ENCODE measurements around the gene HOXA10. TPM values are rescaled to one million over a fixed set of nuclear protein-coding genes. Genes with fewer than 3 reads are reported as not detected.

The HOXA10 gene
- total RNA-seq, 1 experiment from 2014 or later: not detected

GRCh38 chr7:27156916-27157701, 17.0 kb downstream of the HOXA10 start:
- Histone ChIP-seq H3K4me1 (ENCODE audit: insufficient read depth, low read length, poor library complexity, severe bottlenecking) (peaks cover 7% of the 10 kb centered on the region), H3K9me3 (ENCODE audit: low read depth, low read length, poor library complexity, severe bottlenecking) (no peaks in the 10 kb centered on the region), H3K27ac (ENCODE audit: low read depth, low read length, poor library complexity, severe bottlenecking) (no peak overlapping the region), H3K4me3 (ENCODE audit: low read depth, low read length, poor library complexity, severe bottlenecking) (peak overlapping the region; percentile 49), H3K27me3 (replicated peaks; ENCODE audit: insufficient read depth, low read depth, low read length, poor library complexity) (peaks cover 63% of the 10 kb centered on the region), H3K36me3 (ENCODE audit: insufficient read depth, low read length, poor library complexity, severe bottlenecking) (no peaks in the 10 kb centered on the region)
- no TSS peak for BruUV-seq (replicated peaks)
- intact Hi-C loops (cut with micrococcal nuclease; ENCODE audit: unreplicated experiment): no loop called here
- TF ChIP-seq EZH2 (IDR thresholded peaks at IDR 0.05; ENCODE audit: borderline replicate concordance, low read depth, low read length, poor library complexity, severe bottlenecking) (no peak), CTCF (conservative IDR thresholded peaks at IDR 0.05; ENCODE audit: low read depth, low read length) (no peak)
- no peak for DNase-seq (ENCODE audit: low spot score)
- CTCF ChIA-PET: no interaction called here
- POLR2A ChIA-PET (ENCODE audit: low non-redundant PET): no interaction called here

- no TSS peak for BruUV-seq (replicated peaks)
- POLR2A ChIA-PET (ENCODE audit: low non-redundant PET): no interaction called here
- H3K4me1 ChIP-seq (ENCODE audit: insufficient read depth, low read length, poor library complexity, severe bottlenecking): peaks cover 7% of the 10 kb centered on the region
- H3K27ac ChIP-seq (ENCODE audit: low read depth, low read length, poor library complexity, severe bottlenecking): no peak within 1 kb of the TSS
- TF ChIP-seq EZH2 (IDR thresholded peaks at IDR 0.05; ENCODE audit: borderline replicate concordance, low read depth, low read length, poor library complexity, severe bottlenecking): no peak
- H3K27me3 ChIP-seq (replicated peaks; ENCODE audit: insufficient read depth, low read depth, low read length, poor library complexity): peaks cover 70% of the 10 kb centered on the region
- H3K4me3 ChIP-seq (ENCODE audit: low read depth, low read length, poor library complexity, severe bottlenecking): peak within 1 kb of the TSS; percentile 49
- H3K9me3 ChIP-seq (ENCODE audit: low read depth, low read length, poor library complexity, severe bottlenecking): no peaks in the 10 kb centered on the region
- DNase-seq (ENCODE audit: low spot score): peak; percentile 41
- CTCF ChIA-PET: no interaction called here
- intact Hi-C loops (cut with micrococcal nuclease; ENCODE audit: unreplicated experiment): no loop called here
- H3K36me3 ChIP-seq (ENCODE audit: insufficient read depth, low read length, poor library complexity, severe bottlenecking): no peaks in the 10 kb centered on the region
These were observed 17.6 kb downstream of the HOXA10 start, which contains the start of gene HOXA7 for GRCh38 chr7:27156508-27156898. TSS of gene HOXA7 (minus strand) at chr7:27156675. CDS start at chr7:27156545, 130 bp downstream.

- peaks cover 7% of the 10 kb centered on the region for H3K4me1 ChIP-seq (ENCODE audit: insufficient read depth, low read length, poor library complexity, severe bottlenecking)
- TF ChIP-seq CTCF (conservative IDR thresholded peaks at IDR 0.05; ENCODE audit: low read depth, low read length): no peak
- peak; percentile 95 for TF ChIP-seq EZH2 (IDR thresholded peaks at IDR 0.05; ENCODE audit: borderline replicate concordance, low read depth, low read length, poor library complexity, severe bottlenecking)
- H3K9me3 ChIP-seq (ENCODE audit: low read depth, low read length, poor library complexity, severe bottlenecking): no peaks in the 10 kb centered on the region
- H3K27ac ChIP-seq (ENCODE audit: low read depth, low read length, poor library complexity, severe bottlenecking): no peak overlapping the region
- CTCF ChIA-PET: no interaction called here
- H3K36me3 ChIP-seq (ENCODE audit: insufficient read depth, low read length, poor library complexity, severe bottlenecking): no peaks in the 10 kb centered on the region
- H3K27me3 ChIP-seq (replicated peaks; ENCODE audit: insufficient read depth, low read depth, low read length, poor library complexity): peaks cover 75% of the 10 kb centered on the region
- BruUV-seq (replicated peaks): no TSS peak
- POLR2A ChIA-PET (ENCODE audit: low non-redundant PET): no interaction called here
- no peak for DNase-seq (ENCODE audit: low spot score)
- peak overlapping the region; percentile 49 for H3K4me3 ChIP-seq (ENCODE audit: low read depth, low read length, poor library complexity, severe bottlenecking)
- intact Hi-C loops (cut with micrococcal nuclease; ENCODE audit: unreplicated experiment): no loop called here
These were observed 18.2 kb downstream of the HOXA10 start for GRCh38 chr7:27155816-27156507.
